Adrenal gland (tissue), 12 donors: Measurements from ENCODE around the gene CBL. TPM values are rescaled to one million over a fixed set of nuclear protein-coding genes. Genes with fewer than 3 reads are reported as not detected.

Experiments
- DNase-seq, 7 donors: peaks; one replicate each; pipeline ENCODE4 v3.0.0-alpha.2; 2019 to 2020
- H3K27ac ChIP-seq, 5 donors: fragments of 200-600 bp; sonication (generic) in 4 of 5; 1 replicate in 3 of 5; 2 replicates in 2 of 5; pipeline versions ENCODE4 v1.5.1 to v1.8.0; 2016 to 2020; ENCODE audit warnings: mild to moderate bottlenecking in 1 of 5
- H3K27me3 ChIP-seq: fragments of 200-600 bp; 2 replicates; pipeline ENCODE4 v1.8.0; 2021
- H3K36me3 ChIP-seq, 2 donors: fragments of 200-600 bp; replicated peaks in 1 of 2; 1 replicate in 1 of 2; 2 replicates in 1 of 2; pipeline versions ENCODE4 v1.5.1 to v1.8.0; 2018 to 2022
- H3K4me1 ChIP-seq, 2 donors: fragments of 200-600 bp; replicated peaks in 1 of 2; 1 replicate in 1 of 2; 2 replicates in 1 of 2; pipeline versions ENCODE4 v1.5.1 to v1.8.0; 2018 to 2021
- H3K4me3 ChIP-seq, 4 donors: fragments of 200-600 bp; sonication (generic) in 3 of 4; one replicate each; pipeline ENCODE4 v1.5.1; 2016 to 2018
- H3K9me3 ChIP-seq, 3 donors: fragments of 200-600 bp; sonication (generic) in 1 of 3; replicated peaks in 1 of 3; 1 replicate in 2 of 3; 2 replicates in 1 of 3; pipeline versions ENCODE4 v1.5.1 to v1.8.0; 2016 to 2021
- CTCF ChIP-seq, 6 experiments: fragments of 450-650 bp in 4 of 6; fragments of 200-600 bp in 2 of 6; sonication (generic) in 1 of 6; IDR thresholded peaks; 1 replicate in 5 of 6; 2 replicates in 1 of 6; pipeline versions ENCODE4 v1.5.1 to v1.8.0; 2016 to 2021; ENCODE audit warnings: antibody characterized with exemption in 6 of 6, mild to moderate bottlenecking in 2 of 6, moderate library complexity in 1 of 6
- POLR2A ChIP-seq, 2 donors: fragments of 450-650 bp; IDR thresholded peaks; one replicate each; pipeline ENCODE4 v1.6.1; 2017; ENCODE audit warnings: antibody characterized with exemption in 2 of 2, mild to moderate bottlenecking in 2 of 2, moderate library complexity in 1 of 2
- WGBS, 4 donors: extraction: QIAGEN DNeasy Blood & Tissue Kit in 2 of 4; methylation state at CpG; one replicate each; pipeline versions ENCODE4 v1.1.5 to v1.1.7; 2013 to 2017; 5-methylcytosine and 5-hydroxymethylcytosine counted together
- intact Hi-C, 2 donors: fragments of 100-400 bp; cut with DNase I; formaldehyde crosslinking; loops; one replicate each; pipeline versions ENCODE4 v1.14.1 to v1.15.0; 2022 to 2023
- polyA plus RNA-seq, 3 donors: library from polyadenylated mRNA; stranded (reverse); fragments of 200-250 nt in 2 of 3; fragments of 350-450 nt in 1 of 3; fragmentation: Illumina TruSeq in 1 of 3; extraction: RNeasy Lipid Tissue Mini Kit (QIAGEN cat#74804) in 1 of 3; gene quantifications; one replicate each; pipeline ENCODE4 v1.2.3, GENCODE V29; 2013 to 2014
- total RNA-seq, 9 donors: library from RNA; depleted of rRNA in 4 of 9; stranded (reverse); fragments of >200 nt in 4 of 9; fragments of 120-200 nt in 1 of 9; fragmentation: NEBNext Ultra II Directional in 1 of 9; extraction: Animal tissue kit (Norgen Biotek cat#: 25700) in 1 of 9; gene quantifications; one replicate each; pipeline versions ENCODE4 v1.1.0 to v1.2.4, GENCODE V29; 2013 to 2023
- donor health status: healthy with polysubstance abuse.
- donor health status: Bipolar disorder and iron deficiency.
- donor health status: DM: yes; HTN: yes; CAD: no.
- donor health status: DM: no; HTN: no; CAD: no.
- donor health status: DM: no; HTN: no; CAD: no.
- donor health status: DM: yes; HTN: yes; CAD: no.

The CBL gene
- total and polyA plus RNA-seq, 12 donors: 4.9 to 21.9 (median 13.5) TPM

DNA sequence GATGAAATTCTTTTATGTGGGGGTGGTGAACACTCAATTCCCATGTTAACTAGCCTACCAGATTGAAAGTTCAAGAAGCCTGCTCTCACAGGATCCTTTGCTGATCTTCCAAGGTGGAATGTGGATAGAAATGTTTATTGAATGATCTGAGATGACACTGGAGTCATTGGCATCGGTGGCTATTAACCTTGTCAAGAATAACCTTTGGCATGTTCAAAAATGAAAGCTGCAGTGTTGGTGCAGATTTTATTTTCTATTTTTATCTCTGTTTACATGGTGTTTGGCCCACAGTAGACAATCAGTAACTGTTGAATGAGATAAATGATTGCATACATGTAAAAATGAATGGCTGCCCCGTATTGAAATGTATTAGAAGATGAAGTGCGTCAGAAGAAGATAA is 91.8 kb downstream of the CBL start:
- WGBS, 4 donors: 60 to 66% (median 62%) methylated on average over 3 of the region's 3 CpGs
- Histone ChIP-seq H3K36me3 (peaks cover 0 to 58% of the 10 kb centered on the region in 2 donors), H3K4me3 (no peak overlapping the region), H3K4me1 (no peaks in the 10 kb centered on the region), H3K27ac (no peak overlapping the region), H3K9me3 (no peaks in the 10 kb centered on the region), H3K27me3 (no peaks in the 10 kb centered on the region)
- intact Hi-C loops: no loop called here
- no peak for DNase-seq
- TF ChIP-seq CTCF (IDR thresholded peaks at IDR 0.05) (no peak), POLR2A (IDR thresholded peaks at IDR 0.05) (no peak)

DNA sequence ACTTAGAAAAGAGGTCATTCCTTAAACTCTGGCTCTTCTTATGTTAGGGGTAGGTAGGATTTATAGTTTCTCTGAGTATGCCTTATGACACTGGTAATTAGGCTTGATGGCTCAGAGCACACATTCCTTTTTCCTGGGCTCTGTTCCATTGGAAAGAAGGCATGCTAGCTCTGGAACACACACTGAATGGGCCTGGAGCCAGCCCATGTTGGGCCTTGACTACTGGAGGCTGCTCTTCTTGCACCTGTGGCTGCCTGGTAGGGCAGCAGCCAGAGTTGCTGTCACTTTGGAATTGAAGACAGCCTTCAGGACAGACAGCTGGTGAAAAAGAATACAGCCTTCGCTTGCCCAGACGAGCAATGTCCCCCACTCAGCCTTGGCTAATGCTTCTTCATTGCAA is 92.6 kb downstream of the CBL start:
- no peak for DNase-seq
- Histone ChIP-seq H3K4me1 (no peaks in the 10 kb centered on the region), H3K27ac (no peak overlapping the region), H3K27me3 (no peaks in the 10 kb centered on the region), H3K4me3 (no peak overlapping the region), H3K36me3 (peaks cover 0 to 58% of the 10 kb centered on the region in 2 donors), H3K9me3 (no peaks in the 10 kb centered on the region)
- TF ChIP-seq CTCF (IDR thresholded peaks at IDR 0.05) (no peak), POLR2A (IDR thresholded peaks at IDR 0.05) (no peak)
- intact Hi-C loops: no loop called here
- WGBS, 4 donors: 84 to 93% (median 90%) methylated on average over 2 of the region's 2 CpGs

GRCh38 chr11:119299416-119299815 is 93.3 kb downstream of the CBL start:
- Histone ChIP-seq H3K9me3 (no peaks in the 10 kb centered on the region), H3K4me1 (no peaks in the 10 kb centered on the region), H3K36me3 (peaks cover 0 to 58% of the 10 kb centered on the region in 2 donors), H3K4me3 (no peak overlapping the region), H3K27ac (no peak overlapping the region), H3K27me3 (no peaks in the 10 kb centered on the region)
- intact Hi-C loops: no loop called here
- TF ChIP-seq CTCF (IDR thresholded peaks at IDR 0.05) (no peak), POLR2A (IDR thresholded peaks at IDR 0.05) (no peak)
- no peak for DNase-seq
- 95 to 97% (median 96%) methylated on average over 9 of the region's 9 CpGs for WGBS, 4 donors

- Histone ChIP-seq H3K27ac (no peak overlapping the region), H3K27me3 (no peaks in the 10 kb centered on the region), H3K4me3 (no peak overlapping the region), H3K9me3 (no peaks in the 10 kb centered on the region), H3K4me1 (no peaks in the 10 kb centered on the region), H3K36me3 (peaks cover 0 to 58% of the 10 kb centered on the region in 2 donors)
- no peak for DNase-seq
- TF ChIP-seq CTCF (IDR thresholded peaks at IDR 0.05) (no peak), POLR2A (IDR thresholded peaks at IDR 0.05) (no peak)
- WGBS, 4 donors: 74 to 90% (median 81%) methylated on average over 3 of the region's 3 CpGs
- intact Hi-C loops: no loop called here
Observed at GRCh38 chr11:119300198-119300964, 94.2 kb downstream of the CBL start.
